GM18519 (cell line): ENCODE measurements around the gene FRS3.
"Not testable (repeated sequence)": the region's sequence is repeated elsewhere in the genome, so short reads cannot be mapped to it uniquely, and the experiment has no call there.

Experiments
- ATAC-seq: cut with Tn5 transposase; IDR thresholded peaks from one replicate; pipeline ENCODE4 v1.9.1; 2021; ENCODE audit warnings: mild to moderate bottlenecking, moderate library complexity; ENCODE audit not compliant: unreplicated experiment, low FRiP score

The FRS3 gene

GRCh38 chr6:41771058-41771983 is 8.4 kb downstream of the FRS3 start:
- no peak for ATAC-seq

GRCh38 chr6:41770381-41771057 is 9.2 kb downstream of the FRS3 start:
- ATAC-seq: no peak

DNA sequence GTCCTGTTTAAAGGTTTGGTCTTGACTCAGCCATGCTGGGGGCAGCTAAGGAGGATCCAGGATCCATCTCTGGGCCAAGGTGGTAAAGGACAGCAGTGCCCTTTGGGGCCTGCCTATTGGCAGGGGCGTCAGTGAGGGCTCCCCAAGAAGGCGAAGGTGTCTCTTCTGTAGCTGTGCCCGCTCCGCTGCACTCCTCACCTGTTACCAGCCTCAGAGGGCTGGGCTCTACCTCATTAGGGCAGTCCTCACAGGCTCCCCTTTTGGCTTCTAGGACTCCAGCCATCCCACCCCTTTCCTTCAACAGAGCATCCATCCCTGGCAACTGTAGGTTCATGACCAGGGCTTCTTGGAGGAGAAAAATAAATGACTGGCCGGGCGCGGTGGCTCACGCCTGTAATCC is 10.3 kb downstream of the FRS3 start:
- no peak for ATAC-seq

DNA sequence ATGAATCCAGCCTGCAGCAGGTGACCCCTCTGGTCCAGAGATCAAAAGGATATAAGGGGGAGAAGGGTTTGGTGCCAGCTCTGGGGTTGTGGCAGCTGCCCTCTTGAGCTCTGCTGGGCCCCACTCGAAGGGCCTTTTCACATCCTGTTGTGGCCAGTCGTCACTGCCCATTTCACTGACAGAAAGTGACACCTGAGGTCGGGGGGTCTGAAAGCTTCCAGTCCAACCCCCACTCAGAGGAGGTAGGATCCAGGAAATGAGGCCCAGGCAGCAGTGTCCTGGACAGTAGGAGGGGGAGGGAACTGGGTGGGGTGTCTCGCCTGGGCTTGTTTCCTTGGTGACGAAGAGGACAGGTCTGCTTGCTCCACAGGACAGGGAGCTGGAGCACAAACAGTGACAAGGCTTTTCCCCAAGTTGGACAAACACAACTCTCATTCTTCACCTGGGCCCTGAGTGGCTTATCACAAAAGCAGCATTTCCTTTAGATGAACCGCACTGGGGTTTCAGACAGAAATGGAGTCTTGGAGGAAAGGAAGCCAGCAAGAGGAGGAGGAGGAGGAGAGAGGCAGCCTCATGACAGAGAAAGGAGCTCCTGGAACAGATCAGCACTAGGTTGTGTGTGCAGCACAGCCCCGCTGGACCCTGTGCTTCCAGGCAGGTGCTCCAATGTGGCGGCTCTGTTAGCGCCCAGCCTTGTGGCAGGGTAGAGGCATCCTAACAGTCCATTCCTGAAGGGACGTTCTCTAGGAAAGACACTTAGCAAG is 11.0 kb downstream of the FRS3 start:
- no peak for ATAC-seq

DNA sequence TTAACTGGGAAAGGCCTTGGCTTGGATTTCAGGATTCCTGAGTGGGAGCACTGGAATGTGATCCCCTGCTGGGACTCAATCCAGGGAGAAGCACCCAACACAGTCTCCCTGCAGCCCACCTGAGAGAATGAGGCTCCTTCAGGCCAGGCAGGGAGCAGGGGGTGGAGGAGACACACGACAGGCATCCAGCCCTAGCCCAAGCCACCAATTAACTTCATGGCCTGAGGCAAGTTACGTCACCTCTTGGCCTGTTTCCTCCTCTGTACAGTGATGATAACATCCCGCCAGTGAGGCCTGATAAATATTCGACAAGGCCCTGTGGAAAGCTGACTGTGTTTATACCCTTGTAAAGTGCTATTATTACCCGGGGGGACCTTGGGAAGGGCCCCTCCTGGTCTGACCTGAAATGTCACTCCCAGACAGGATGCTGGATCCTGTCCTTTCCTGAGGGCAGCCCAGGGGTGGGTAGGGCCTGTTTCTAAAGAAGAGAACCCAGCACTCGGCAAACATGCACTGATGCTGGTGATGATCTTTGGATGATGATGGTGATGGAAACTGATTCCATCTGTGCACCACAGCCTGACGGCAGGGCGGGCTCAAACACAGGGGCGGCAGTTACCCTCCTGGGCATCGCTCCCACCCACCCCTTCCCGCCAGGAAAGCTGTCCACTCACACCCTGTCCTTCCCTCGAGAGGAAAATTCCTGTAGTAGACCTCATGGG is 12.4 kb downstream of the FRS3 start:
- no peak for ATAC-seq

DNA sequence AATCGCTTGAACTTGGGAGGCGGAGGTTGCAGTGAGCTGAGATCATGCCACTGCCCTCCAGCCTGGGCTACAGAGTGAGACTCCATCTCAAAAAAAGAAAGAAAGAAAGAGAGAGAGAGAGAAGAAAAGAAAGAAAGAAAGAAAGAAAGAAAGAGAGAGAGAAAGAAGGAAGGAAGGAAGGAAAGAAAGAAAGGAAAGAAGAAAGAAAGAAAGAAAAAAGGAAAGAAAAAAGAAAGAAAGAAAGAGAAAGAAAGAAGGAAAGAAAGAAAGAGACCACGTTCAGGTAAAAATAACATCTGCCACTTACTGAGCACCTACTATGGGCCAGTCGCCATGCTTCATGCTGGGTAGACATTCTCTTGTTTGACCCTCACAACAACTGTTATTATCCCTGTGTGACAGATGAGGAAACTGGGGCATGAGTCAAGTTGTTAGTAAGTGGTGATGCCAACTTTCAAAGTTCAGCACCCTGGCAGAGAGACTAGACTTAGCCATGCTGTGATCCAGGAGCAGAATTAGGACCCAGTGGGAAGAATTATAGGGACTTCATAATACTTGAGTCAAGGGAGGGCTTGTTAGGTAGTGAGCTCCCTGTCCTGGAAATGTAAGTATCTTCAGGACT is 13.5 kb downstream of the FRS3 start:
- ATAC-seq: not testable (repeated sequence)

GRCh38 chr6:41763470-41763869 is 16.2 kb downstream of the FRS3 start:
- no peak for ATAC-seq

GRCh38 chr6:41759905-41760579 is 19.7 kb downstream of the FRS3 start:
- ATAC-seq: no peak

GRCh38 chr6:41759106-41759904 is 20.4 kb downstream of the FRS3 start:
- ATAC-seq: no peak

GRCh38 chr6:41758641-41759035 is 21.1 kb downstream of the FRS3 start:
- no peak for ATAC-seq

- no peak for ATAC-seq
Observed at GRCh38 chr6:41757931-41758640, 21.6 kb downstream of the FRS3 start.

DNA sequence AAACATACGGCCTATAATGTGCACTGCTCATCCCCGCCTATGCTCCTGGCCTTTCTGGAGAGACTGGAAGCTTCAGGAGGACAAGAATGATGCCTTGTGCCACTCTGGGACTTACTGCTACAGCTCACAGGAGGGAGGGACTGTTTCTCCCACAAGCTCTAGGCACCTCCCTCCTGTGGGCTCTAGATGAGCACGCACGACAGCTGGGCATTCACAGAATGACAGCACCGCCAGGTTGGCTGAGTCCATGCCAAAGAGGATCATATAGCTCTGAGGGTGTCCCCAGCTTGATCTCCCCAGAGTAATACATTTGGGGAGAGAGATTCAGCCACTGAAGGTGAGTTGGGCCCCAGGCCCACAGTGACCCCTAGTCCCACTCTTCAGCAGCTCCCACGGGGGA is 22.4 kb downstream of the FRS3 start:
- no peak for ATAC-seq

GRCh38 chr6:41756354-41756753 is 23.3 kb downstream of the FRS3 start:
- ATAC-seq: no peak

DNA sequence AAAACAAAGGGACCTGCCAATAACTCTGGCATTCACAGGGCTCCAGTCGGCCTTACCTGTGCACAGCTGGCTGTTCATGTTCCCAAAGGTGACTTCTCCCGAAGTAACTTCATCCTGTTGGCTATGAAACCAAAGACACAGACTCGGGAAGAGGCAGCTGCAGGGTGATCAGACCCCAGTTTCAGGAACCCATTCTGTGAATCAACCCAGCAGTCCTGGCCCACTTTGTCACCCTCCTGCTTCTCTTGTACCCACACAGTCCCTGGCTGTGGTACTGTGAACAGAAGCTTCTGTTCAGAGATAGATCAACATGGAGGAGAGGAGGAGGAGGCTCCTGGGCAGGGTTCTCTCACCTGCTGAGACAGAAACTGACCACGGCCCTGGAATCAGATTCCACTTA is 23.8 kb downstream of the FRS3 start:
- no peak for ATAC-seq

- no peak for ATAC-seq
Observed at GRCh38 chr6:41750374-41750773, 29.3 kb downstream of the FRS3 start.

DNA sequence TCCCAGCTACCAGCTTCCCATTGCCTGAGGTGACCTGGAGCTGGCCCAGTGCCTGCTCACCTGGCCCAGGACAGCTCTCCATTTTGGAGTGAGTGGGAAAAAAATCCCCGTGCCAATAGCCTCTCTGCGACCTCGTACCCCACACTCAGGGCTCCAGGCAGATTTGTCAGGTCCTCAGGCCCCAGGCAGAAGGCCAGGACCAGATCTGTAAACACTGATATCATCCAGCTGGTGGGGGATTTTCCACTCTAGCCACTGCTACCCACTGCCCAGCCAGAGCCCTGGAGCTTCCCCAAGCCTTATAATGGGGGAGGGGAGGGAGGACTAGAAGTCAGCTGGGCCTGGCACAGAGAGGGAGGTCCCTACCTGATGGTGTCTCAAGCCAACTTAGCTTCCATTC is 31.2 kb downstream of the FRS3 start:
- ATAC-seq: no peak

GRCh38 chr6:41748102-41748477 is 31.6 kb downstream of the FRS3 start:
- no peak for ATAC-seq
